ENCODE measurements around the gene IKZF2.

IKZF2 gene

DNA sequence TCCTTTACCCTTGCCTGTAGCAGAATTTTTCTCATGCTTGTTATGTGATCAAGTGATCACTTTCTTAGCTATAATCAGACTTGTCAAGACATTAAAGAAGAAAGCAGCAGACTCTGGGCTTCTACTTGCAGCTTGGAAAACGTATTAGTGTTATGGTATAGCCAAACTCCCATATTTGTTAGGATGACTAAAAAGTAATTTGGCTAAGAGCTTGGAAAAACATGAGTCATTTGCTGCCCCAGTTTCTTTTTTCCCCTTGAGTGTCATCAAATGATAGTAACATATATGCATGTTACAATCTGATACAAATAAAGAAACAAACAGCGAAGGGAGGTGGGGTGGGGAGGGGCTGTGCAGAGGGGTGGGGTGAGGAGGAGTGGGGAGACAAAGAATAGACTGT is 155.5 kb downstream of the IKZF2 start:
- no peak for DNase-seq

- no peak for DNase-seq
Observed at GRCh38 chr2:212994976-212995375, 156.4 kb downstream of the IKZF2 start.

- no peak for DNase-seq
Observed at GRCh38 chr2:212991120-212991519, 160.3 kb downstream of the IKZF2 start.

GRCh38 chr2:212990697-212991096 is 160.7 kb downstream of the IKZF2 start:
- no peak for DNase-seq

DNA sequence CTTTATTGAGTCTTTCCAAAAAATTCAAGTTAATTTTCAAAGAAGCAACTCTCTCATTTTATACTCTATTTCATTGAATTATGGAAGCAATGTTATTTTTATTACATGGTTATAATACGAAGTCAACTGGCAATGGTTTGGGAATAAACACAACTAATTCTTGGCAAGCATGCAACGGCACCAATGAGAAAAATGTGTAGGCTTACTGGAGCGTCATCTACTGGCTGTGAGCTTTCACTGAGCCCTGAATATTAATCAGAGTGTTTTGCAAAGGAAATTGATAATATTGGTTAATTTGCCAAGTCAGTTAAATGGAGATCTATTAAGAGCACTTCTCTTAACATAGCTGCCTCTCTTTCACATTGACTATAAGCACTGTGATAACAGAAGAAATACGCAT is 163.9 kb downstream of the IKZF2 start:
- no peak for DNase-seq

- no peak for DNase-seq
Observed at GRCh38 chr2:212984129-212984528, 167.3 kb downstream of the IKZF2 start.

- DNase-seq: no peak
Observed at GRCh38 chr2:212979799-212980198, 171.6 kb downstream of the IKZF2 start.

DNA sequence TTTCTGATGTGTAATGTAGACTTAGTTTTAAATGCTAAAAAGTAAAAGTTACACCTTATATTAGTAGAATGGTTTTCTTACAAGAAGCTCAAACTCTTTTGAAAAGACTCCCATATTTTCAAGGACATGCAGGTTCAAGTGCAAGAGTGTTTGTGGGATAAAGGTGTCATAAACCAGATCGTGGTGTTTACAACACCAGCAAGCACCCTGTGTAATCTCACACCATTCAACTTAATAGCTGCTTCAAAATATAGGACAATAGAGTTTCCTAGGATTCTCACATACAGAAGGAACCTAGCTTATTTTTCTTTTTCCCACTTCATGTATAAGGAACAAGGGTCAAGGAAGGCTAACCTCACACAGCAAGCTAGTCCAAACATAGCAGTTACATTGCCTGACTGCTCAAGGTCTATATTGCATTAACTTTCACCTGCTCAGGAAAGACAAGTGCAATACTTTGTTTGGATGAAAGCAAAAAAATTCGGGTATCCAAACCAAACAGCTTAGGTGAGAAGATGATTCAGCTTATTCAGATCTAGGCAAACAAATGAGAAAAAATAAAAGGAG is 172.3 kb downstream of the IKZF2 start:
- no peak for DNase-seq

DNA sequence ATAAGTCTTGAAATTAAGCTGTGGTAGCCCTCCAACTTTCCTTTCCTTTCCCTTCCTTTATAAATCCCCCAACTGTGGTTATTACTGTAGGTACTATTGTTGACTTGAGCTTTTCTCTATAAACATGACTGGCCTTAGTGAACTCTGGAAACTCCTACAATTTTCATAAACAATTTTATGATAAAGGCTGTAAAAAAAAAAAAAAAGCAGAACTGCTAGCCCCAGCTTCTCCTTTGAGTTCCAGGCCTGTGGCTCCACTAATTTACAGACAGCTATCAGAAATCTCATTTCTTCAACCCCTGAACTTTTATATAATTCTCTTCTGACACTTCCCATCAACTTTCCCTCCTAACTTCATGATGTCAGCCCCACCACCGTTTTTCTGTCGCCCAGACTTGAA is 174.3 kb downstream of the IKZF2 start:
- DNase-seq: no peak

- DNase-seq: no peak
Observed at GRCh38 chr2:212975333-212975732, 176.1 kb downstream of the IKZF2 start.

DNA sequence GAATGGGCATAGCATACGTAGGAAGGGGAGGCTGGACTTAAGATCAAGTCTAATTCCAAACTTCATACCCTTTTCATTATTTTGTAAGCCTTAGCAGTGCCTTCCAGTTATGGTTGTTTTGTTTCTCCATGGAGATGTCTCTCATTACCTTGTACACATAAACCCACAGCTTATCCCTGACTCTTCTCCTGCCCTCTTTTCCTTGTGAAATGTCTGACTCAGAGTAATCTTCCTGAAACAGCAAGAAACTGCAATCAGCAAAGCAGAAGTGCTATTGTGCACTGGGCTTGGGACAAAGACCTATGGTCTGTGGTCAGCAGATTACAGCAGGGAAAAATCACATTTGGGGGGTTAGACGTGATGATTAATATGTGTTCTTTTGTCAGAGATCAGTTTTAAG is 176.7 kb downstream of the IKZF2 start:
- no peak for DNase-seq

GRCh38 chr2:212973347-212973746 is 178.1 kb downstream of the IKZF2 start:
- no peak for DNase-seq

DNA sequence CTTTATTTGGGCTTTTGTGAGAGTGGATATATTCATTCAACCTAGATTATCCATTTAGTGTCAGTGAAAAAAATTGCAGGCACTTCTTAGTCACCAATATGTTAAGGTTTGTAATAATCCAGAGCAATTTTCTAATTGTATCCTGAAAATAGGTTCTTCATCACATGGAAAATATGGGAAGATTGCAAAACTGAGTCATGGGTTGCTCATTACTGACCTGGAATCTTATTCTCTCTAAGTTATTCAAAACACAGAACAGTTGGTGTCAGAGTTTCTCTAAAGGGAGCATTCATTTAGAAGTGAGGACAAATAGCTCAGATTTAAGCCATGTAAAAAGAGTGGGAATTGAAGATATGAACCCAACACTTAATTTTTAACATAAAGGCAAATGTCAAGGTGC is 181.3 kb downstream of the IKZF2 start:
- no peak for DNase-seq

DNA sequence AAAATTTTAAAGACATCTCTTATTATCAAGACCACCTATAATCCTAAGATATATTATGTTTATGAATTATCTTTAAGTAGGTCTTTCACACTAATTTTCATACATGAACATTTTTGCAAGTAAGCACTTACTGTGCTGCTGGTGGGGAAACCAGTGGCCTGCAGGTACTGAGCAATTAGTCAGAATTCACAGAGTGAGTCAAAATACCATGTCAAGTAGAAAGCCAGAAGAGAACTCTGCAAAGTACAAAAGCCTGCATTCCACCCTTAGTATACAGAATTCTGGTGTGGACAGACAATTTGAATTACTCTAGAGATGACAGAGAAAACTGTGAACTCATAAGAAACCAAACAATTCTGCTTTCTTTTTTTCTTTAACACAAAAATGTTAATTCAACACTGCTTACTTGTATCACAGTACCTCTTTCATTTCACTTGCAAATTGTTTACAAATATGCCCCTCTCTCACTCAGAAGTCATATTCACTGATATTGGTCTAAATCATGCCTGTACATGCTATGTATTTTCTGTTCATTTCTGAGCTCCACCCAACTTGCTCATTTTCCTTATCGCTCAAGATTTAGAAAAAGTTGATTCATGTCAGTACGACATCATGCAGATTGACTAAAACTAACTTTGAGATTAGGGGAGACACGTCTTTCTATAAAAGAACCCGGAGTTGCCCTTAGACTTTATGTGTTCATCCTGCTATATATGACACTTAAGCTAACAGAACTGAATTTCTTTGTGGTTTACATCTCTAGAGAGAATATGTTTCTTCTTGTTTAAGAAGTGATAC is 182.9 kb downstream of the IKZF2 start:
- no peak for DNase-seq

DNA sequence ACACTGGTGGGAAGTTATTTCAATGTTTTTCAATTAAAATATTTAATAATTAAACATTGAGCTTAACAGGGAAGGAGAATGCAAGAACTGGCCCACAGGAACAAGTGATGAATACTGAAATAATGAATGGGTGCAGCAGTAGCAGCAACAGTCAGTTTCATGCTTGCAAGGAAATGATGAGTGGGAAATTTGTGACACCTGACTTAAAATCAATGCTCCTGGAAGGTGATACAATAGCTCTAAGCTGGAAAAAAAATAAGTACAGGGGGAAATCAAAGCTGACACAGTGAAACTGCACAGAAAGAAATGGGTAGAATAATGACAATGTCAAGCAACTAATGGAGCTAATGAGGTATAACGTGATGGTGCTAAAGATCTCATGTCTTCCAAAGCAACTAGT is 184.5 kb downstream of the IKZF2 start:
- no peak for DNase-seq

DNA sequence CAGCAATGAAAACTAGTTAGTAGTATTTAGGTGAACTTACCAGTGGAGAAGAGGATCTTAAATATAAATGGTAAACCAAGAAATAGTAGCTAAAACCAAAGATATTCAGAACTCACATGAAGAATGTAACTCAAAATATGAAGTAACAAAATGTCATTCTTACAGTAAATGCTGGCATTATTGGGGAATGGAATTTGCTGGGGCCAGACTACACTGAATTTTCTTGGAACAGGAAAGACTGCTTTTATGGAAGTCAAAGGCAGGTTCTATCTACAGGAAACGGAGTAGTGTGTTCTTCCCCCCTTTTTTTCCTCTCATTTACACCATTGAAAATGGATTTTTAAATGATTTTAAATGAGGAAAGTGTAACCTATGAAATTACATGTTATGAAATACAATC is 188.7 kb downstream of the IKZF2 start:
- DNase-seq: no peak

- DNase-seq: no peak
Observed at GRCh38 chr2:212961255-212961654, 190.2 kb downstream of the IKZF2 start.

DNA sequence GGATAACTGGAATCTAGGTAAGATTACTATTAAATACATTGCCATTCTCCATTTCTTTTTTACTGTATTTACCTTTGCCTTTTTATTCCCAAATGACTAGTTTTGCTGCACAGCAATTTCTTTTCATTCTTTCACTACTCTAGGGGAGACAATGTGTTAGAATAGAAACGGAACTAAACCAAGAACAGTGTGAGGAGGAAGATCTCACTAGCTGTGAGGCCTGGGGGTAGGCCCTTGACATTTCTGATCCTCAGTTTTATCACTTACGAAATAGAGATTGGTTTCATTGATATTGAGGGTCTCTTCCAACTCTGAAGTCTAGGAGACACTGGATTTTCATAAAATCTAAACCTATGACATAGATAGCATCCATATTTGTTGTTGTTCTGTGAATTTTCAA is 191.1 kb downstream of the IKZF2 start:
- no peak for DNase-seq

DNA sequence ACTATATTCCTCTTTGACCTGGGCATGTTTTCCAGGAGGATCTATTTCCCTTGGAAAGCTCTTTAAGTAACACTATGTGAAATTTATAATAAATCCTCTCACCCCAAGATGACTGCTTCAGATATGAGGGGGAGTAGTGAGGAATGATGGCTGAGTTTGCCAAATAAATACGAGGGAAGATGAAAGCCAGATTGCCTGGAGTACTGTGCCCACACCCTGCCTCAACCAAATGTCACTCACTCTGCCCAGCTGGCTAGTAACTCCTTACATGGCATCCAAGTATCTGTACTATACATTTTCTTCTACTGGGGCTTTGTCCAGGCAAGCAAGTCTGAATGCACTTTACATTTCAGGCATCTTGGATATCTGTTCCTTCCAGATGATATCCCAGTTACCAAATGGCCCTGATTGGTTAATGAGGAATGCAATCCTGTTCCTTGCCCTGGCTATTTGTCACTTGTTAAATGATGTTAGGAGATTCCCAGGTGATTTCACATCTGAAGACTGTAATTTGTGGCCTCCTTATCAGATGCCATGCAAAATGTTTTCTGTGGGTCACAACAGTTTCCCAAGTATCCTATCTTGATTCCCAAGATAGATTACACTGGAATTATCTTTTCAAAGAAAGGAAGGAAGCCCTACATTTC is 191.8 kb downstream of the IKZF2 start:
- DNase-seq: no peak

DNA sequence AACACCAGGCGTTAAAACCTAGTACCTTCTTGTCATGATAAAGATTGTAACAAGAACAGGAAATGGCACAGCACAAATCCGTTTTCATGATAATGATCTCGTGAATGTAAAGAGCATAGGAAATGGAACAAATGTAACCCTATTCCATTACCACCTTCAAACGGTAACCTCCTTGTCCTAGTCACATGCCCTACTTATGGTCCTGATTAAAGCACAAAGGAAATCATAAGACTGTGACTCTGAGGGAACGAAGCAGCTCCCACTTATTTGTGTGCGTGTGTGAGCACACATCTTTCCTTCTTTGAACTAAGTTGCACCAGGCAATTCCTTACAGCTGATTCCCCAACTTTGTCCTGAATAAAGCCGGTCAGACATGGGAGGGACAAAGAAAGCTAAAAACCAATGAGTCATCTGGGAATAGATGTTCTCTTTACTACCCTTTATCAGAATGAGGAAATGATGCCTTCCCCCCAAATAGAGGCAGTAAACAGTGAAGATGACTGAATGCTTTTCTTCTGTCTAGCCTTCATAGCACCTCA is 192.6 kb downstream of the IKZF2 start:
- no peak for DNase-seq

- DNase-seq: no peak
Observed at GRCh38 chr2:212958133-212958532, 193.3 kb downstream of the IKZF2 start.

- no peak for DNase-seq
Observed at GRCh38 chr2:212957624-212958023, 193.8 kb downstream of the IKZF2 start.

- DNase-seq: no peak
Observed at GRCh38 chr2:212956665-212957607, 194.5 kb downstream of the IKZF2 start.
